Activated T-cell treated with anti-CD3 and anti-CD28 coated beads for 1 hour (primary cell): Measurements from ENCODE around the gene LRRC8A.

Experiments used
- DNase-seq: peaks from one replicate; pipeline ENCODE4 v3.0.0-alpha.2; 2020; ENCODE audit warnings: low read depth

Gene LRRC8A

GRCh38 chr9:128901822-128902221 lies 19.9 kb downstream of the LRRC8A start:
- no peak for DNase-seq

DNA sequence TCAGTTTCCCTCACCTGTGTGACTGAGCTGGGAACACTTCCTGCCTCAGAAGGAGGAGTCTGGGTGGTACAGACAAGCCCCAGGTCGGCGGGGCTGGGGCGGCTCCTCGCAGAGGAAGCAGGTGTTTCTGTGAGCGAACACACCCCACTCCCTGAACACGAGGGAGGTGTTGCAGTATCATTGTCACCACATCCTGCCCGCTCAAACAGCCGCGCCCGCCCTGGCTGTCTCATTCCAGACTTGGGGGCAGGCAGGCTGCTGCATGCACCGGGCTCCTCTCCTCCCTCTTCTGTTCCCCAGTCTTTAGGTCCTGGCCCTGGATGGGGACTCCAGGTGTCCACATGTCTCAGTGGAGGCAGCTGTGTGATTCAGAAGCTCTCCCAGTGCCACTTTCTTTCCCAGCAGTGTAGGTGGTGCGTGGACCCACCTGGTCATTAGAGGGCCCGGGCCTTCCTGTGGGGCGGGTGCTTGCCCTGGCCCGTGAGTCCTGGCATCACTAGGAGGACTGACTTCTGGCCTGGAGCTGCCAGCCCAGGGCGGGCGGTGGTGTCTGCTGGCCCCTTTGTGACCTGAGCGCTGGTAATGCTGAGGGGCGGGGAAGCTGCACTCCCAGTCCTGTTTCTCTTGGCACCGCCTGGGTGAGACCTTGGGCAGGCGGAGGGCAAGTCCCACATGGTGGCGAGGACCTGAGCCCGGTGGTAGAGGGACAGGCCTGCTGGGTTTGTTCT lies 20.6 kb downstream of the LRRC8A start:
- DNase-seq = peak; percentile 84

DNA sequence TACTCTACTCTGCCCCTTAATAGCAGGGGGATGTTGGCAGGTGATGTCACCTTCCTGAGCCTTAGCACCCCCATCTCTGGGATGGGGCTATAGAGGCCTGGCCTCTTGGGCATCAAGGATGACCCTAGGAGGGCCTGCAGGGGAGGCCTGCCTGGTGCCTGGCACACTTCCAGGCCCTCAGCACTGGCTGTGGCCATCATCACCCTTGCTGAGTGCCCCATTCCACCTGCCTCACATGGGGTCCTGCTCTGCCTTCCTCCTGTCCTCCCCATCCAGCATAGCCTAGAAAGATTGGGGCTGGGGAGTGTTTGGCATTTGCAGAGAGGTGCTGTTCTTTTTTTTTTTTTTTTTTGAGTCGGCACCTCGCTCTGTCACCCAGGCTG lies 21.1 kb downstream of the LRRC8A start:
- no peak for DNase-seq

- no peak for DNase-seq
Observed at GRCh38 chr9:128903871-128904620, 22.1 kb downstream of the LRRC8A start.

DNA sequence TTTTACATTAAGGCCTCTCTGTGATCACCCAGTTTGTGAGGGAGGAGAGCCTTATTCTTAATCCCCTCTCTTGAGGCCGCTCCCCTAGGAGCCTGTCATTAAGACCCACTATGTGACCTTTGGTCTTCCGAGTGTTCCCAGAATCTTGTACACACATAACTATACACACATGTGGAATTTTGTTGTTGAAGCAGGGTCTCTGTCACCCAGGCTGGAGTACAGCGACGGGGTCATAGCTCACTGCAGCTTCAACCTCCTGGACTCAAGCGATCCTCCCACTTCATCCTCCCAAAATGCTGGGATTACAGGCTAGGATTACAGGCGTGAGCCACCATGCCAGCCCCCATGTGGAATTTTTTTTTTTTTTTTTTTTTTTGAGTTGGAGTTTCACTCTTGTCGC lies 24.0 kb downstream of the LRRC8A start:
- DNase-seq = no peak

DNA sequence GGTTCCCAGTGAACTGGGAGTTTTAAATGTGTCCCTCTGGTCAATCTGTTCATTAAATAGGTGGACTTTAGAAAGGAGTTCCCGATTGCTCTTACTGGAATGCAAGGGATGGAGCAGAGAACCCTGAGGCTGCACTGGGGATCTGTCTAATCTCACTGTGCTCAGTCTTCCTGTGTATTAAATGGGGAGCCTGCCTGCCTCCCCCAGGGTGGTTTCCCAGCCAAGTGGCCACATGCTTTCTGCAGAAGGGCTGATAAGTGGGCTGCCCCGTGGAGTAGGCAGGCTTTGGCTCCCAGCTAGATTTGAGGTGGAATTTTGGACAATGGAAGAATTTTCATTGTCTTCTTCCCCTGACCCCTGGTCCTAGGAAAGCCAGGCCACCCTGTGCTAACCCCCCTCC lies 24.8 kb downstream of the LRRC8A start:
- no peak for DNase-seq

GRCh38 chr9:128908372-128908771 lies 26.4 kb downstream of the LRRC8A start:
- no peak for DNase-seq

GRCh38 chr9:128909859-128910258 lies 27.9 kb downstream of the LRRC8A start:
- no peak for DNase-seq

GRCh38 chr9:128910906-128911305 lies 29.0 kb downstream of the LRRC8A start:
- DNase-seq = no peak

DNA sequence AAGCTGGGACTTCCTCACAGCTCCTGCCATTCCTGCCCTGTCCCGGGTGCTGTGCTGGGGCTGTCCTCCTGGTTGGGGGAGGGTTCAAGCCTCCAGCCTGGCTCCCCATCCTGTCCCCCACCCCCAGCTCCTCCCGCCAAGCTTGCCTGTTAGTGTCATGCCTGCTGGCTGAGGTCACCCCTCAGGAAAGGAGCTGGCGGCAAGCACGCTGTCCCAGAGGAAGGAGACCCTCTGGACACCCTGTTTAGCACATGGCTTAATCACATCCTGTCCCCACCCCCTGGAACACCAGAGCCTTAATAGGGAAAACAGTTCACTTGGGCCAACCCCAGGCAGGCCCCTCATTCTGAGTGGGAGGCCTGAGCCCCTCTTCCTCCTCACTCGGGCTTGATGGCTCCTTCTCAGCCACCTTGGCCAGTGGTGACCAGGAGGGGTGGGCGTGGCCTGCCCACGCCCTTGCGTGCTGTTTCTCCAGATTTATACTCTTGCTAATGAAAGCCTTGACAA lies 29.6 kb downstream of the LRRC8A start:
- no peak for DNase-seq

DNA sequence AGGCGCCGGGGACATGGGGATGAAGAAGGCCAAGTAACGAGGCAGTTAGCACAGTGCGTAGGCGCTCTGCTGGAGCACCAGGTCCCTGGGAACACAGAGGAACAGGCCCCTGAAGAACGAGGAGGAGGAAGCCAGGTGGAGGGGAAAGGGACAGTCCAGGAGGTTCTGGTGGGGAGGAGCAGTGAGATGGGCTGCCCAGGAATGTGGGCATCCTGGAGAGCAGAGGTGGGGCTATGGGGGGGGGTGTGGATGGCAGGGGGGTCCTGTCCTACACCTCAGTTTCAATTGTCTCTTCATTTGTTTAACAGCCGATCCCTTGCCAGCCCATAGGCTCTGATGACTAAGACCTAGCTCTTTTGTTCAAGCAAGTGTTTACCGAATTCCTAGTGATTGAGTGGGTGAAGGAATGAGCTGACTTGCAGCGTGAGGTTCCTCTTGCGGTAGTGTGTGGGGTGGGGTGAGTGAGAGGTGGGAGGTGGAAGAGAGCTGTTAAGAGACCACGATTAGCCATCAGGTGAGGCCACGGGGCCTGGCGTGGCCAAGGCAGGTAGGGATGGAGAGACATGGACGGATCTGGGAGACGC lies 30.4 kb downstream of the LRRC8A start:
- no peak for DNase-seq

GRCh38 chr9:128913048-128913900 lies 31.3 kb downstream of the LRRC8A start:
- DNase-seq = no peak

DNA sequence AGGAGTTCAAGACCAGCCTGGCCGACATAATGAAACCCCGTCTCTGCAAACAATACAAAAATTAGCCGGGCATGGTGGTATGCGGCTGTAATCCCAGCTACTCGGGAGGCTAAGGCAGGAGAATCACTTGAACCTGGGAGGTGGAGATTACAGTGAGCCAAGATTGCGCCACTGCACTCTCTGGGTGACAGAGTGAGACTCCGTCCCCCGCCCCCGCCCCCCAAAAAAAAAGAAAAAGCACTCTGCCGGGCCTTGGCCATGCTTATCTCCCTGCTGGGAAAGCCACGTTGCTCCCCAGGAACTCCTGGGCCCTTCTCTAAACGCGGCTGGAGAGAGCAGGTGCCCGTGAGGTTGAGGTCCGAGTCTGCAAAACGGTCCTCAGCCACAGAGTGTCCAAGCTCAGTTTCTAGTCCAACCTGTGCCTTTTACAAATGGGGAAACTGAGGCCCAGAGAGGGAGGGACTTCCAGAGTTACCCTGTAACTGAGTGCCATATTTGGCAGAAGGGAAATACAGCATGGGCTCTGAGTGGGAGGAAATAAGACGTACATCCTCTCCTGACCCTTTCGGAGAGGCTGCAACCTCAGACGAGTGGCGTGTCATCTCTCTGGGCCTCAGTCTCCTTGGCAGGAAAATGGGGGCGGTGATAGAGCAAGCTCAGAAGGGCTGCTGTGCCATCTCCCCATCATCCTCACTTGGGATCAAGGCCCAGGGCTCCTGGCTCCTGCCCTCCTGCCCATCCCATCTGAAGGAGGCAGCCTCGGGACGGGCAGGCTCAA lies 32.3 kb downstream of the LRRC8A start:
- DNase-seq = no peak

DNA sequence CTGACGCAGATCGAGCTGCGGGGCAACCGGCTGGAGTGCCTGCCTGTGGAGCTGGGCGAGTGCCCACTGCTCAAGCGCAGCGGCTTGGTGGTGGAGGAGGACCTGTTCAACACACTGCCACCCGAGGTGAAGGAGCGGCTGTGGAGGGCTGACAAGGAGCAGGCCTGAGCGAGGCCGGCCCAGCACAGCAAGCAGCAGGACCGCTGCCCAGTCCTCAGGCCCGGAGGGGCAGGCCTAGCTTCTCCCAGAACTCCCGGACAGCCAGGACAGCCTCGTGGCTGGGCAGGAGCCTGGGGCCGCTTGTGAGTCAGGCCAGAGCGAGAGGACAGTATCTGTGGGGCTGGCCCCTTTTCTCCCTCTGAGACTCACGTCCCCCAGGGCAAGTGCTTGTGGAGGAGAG lies 34.3 kb downstream of the LRRC8A start:
- no peak for DNase-seq

DNA sequence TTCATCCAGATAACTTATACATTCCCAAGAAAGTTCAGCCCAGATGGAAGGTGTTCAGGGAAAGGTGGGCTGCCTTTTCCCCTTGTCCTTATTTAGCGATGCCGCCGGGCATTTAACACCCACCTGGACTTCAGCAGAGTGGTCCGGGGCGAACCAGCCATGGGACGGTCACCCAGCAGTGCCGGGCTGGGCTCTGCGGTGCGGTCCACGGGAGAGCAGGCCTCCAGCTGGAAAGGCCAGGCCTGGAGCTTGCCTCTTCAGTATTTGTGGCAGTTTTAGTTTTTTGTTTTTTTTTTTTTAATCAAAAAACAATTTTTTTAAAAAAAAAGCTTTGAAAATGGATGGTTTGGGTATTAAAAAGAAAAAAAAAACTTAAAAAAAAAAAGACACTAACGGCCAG lies 34.8 kb downstream of the LRRC8A start:
- DNase-seq = no peak

GRCh38 chr9:128917151-128917849 lies 35.4 kb downstream of the LRRC8A start:
- no peak for DNase-seq

GRCh38 chr9:128918921-128919320 lies 37.0 kb downstream of the LRRC8A start:
- DNase-seq = no peak

DNA sequence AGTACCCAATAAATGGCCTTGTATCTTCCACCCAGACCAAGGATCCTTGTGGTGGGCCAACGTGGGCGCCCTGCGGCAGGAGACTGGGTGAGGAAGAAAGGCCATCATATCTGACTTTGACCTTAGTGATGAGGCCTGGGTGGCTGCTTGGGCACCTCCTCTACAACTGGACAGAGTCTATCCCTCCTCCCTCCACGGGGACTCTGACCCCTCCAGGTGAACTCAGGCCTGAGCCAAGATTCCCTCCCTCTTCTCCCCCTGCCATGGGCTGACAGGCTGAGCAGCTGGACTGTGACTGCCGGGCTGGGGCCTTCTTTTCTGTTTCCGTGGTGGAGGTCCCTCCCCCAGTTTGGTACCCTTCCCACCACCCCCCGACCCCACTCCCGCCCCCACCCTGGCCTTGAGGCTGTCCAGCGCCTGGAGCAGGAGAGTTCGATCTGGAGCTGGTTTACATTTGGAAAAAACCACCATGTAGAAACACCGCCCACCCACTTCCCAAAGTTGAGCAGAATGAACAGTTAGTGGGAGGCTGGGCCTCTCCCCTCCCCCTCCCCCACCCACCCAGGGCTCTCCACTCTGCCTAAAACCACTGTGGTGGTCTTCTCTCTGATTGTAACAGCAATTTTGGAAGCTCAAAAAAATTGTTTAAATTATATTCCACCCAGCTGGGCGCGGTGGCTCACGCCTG lies 37.6 kb downstream of the LRRC8A start:
- no peak for DNase-seq

DNA sequence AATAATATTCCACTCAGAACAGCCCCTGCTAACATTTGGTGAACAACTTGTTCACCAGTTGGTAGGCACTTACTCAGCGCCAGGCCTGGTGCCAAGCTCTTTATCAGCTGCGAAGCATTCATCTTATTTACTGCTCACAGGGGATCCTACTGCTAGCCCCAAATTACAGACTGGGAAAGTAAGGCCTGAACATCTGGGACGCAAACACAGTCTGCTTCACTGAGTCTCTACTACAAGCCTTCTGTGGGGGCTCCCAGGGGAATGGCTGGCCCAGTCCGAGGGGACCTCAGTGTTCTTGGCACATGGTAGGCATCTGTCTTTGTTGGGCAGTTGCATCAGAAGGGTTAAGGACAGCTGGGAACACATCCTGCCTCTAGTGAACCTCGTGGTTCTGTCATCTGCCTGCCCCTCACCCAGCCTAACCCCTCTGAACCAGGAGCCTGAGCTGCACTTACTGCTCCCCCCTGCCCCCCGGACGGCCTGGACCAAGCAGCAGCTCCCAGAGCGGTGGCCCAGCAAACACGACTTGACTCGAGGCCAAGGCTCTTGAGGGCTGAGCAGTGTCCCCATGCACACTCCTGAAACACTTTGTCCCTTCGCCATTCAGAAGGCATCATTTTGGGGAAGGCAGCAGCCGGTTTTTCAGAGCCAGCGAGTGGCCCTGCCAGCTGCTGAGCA lies 38.6 kb downstream of the LRRC8A start, which contains the start of gene PHYHD1:
TSS of gene PHYHD1 (plus strand) at position 602 of the 678 bp plus-strand sequence. CDS start 1,342 bp downstream, outside the sequence.
- DNase-seq = no peak
